GM19452 (cell line): ENCODE measurements around the gene ZNF221.

ENCODE experiments used
- ATAC-seq: cut with Tn5 transposase; IDR thresholded peaks from one replicate; pipeline ENCODE4 v1.9.1; 2021; ENCODE audit not compliant: unreplicated experiment

The ZNF221 gene

DNA sequence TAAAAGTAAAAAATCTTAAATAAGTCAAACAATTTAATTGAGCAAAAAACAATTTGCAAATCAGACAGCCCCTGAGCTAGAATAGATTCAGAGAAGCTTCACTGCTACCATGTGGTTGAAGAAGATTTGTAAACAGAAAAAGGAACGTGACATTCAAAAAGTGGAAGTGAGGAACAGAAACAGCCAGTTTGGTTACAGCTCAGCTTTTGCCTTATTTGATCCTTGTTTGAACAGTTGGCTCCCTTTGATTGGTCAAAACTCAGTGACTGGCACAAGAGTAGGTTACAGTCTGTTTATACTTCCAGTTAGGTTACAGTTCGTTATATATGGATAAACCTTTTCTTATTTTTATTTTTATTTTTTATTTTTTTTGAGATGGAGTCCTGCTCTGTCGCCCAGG is 5.8 kb downstream of the ZNF221 start:
- ATAC-seq, result no peak

DNA sequence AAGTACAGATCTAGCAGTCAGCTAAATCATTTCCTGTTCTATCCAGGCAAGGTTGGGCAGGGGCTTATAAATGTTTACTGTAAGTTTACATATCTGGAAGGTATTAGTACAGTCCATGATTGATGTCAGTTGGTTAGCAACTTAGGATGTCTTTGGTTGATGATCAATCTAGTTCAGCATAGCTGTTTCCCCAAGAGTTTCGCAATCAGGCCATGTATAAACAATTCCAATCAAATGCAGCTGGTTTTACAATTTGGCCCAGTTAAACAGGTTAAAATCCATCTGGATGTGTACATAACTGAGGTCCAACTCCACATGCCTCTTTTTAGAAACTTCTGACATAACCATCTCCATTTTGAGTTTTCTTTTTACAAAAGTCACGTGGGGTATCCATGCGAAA is 6.9 kb downstream of the ZNF221 start:
- no peak for ATAC-seq

- ATAC-seq, result no peak
Measured at GRCh38 chr19:43960411-43960810, 9.4 kb downstream of the ZNF221 start.

- no peak for ATAC-seq
Measured at GRCh38 chr19:43966079-43966694, 15.2 kb downstream of the ZNF221 start.

DNA sequence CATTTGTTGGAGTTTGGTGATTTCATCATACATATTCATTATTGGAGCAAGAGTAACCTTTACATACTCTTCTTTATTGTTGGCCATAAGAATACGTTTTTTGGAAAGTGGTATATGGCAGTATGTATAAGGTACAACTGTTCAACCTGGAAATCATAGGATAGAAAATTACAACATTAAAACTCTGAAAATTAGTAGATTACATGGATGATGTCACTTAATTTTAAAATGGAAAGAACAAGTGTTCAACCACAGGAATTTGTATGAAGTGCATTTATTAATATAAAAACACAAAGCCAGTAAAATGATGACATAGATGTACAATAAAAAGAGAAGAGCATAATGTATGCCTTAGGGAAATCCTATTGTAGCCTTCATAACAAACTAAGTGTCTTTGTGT is 25.7 kb downstream of the ZNF221 start:
- ATAC-seq, result no peak

DNA sequence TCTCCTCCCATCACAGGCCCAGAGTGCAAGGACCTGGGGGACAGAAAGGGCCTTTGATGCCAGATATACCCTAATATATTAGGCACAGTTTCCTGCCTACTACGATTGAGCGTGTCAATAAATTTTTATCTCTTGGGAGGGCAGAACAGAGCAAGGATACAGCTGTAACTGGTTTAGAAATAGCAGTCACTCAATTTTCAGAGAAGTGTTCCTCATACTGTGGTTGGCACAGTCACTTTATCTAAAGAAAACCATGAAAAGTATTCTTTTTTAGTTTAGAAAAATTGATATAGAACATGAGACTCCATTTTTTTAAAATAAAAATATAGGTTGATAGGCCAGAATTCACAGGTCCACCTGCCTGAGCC is 32.5 kb downstream of the ZNF221 start:
- peak; percentile 27 for ATAC-seq

- ATAC-seq, result peak; percentile 84
Measured at GRCh38 chr19:43983912-43984686, 33.1 kb downstream of the ZNF221 start, which contains the start of gene ZNF155. Gene ZNF155 (plus strand): TSS chr19:43984188. CDS start chr19:43988544, 4,356 bp downstream.

DNA sequence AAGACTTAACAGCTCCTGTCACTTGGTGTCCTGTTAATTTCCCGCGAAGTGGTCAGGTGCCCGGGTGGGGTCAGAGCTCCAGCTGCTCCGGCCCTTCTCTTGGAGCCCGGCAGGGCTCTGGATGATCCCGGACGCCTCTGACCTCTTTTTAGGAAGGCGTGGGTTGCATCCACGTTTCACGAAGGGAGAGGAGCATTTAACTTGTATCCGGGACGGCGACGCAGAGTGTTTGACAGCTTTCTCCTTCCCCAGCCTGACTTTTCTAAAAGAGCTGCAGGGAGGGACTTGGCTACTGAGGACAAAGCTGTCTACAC is 33.6 kb downstream of the ZNF221 start:
- ATAC-seq, result no peak

GRCh38 chr19:43997631-43998290 is 46.7 kb downstream of the ZNF221 start:
- ATAC-seq, result no peak

- no peak for ATAC-seq
Measured at GRCh38 chr19:44002212-44002565, 51.2 kb downstream of the ZNF221 start.

DNA sequence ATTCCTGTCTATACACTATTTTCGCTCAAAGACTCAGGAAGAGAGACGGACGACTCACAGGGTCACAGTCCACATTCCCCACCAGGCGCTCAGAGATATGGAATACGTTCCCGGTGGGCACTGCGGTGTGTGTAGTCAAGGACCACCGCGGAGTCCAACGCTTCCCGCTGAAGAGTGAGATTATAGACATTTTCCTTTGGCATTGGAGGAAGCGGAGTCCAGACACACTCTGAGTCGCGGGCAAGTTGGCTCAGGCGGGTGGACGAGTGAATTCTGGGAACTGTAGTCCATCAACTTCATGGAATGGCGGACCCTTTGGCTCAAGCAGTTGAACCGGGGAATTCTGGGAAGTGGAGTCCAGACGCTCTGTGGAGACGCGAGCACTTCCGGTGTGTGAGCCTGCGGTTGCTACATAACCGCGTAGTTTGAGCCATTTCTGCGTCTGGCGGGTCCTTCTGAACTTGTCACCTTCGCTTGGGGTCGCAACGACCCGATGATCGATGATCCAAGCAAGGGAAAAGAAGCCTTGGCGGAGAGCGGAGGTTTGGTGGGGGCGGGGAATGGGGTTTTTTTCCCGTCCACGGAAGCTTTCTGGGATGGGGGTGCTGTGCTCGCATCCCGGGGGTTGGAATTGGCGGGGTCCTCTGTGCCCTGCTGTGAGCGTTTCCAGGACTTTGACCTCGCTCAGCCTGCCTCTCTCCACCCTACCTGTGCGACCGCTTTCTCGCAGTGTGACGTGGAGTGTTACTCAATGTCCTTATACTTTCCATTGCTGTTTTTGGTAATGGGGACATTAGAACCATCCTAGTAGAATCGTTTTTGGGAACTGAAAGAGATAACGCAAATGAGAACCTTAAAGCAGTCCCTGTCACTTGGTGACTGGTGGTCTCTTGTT is 51.8 kb downstream of the ZNF221 start, which contains the start of gene ZNF230:
Gene ZNF230, plus strand, starts transcription at position 392 of the 895 bp plus-strand sequence. CDS start 4,122 bp downstream, outside the sequence.
- ATAC-seq, result peak; percentile 86

- ATAC-seq, result no peak
Measured at GRCh38 chr19:44003461-44004009, 52.5 kb downstream of the ZNF221 start.

GRCh38 chr19:44005973-44006372 is 54.9 kb downstream of the ZNF221 start:
- ATAC-seq, result no peak

DNA sequence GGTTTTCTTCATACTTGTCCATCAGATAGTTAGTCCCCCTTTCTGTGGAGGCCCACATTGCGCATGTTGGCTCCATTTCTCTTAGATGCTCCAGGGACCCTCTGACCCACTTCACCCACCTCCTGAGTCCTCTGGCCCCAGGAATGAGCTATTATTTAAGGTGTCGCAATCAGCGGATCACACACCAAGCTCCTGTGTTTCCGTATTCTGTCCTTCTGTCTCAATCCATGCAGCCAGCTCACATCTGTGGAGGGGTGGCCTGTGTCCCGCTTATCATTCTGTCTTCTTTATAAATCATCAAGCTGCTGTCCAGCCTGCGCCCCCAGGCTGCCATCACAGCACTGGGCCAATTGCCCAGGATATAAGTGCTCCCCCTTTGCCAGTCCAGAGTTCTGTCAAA is 56.4 kb downstream of the ZNF221 start:
- no peak for ATAC-seq

DNA sequence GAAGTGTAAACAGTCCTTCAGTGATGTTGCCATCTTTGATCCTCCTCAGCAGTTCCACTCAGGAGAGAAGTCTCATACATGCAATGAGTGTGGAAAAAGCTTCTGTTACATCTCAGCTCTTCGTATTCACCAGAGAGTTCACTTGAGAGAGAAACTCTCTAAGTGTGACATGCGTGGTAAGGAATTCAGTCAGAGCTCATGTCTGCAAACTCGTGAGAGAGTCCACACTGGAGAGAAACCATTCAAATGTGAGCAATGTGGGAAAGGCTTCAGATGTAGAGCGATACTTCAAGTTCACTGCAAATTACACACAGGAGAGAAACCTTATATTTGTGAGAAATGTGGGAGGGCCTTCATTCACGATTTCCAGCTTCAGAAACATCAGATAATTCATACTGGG is 59.4 kb downstream of the ZNF221 start:
- ATAC-seq, result no peak
